Measurements from ENCODE around the gene C12orf43. TPM values are rescaled to one million over a fixed set of nuclear protein-coding genes. Genes with fewer than 3 reads are reported as not detected.

Gene C12orf43
- total RNA-seq, 2 donors from 2014 or later, result 12.3 to 12.7 TPM

- H3K4me1 ChIP-seq (ENCODE audit: control insufficient read depth in 1 of 2, low read depth in 2 of 2), result peaks cover 0 to 8% of the 10 kb centered on the region in 2 donors
- TF ChIP-seq CTCF (IDR thresholded peaks at IDR 0.05), result no peak
- H3K27ac ChIP-seq, result no peak overlapping the region
- no peak overlapping the region for H3K4me3 ChIP-seq
- H3K9me3 ChIP-seq, result no peaks in the 10 kb centered on the region
- H3K36me3 ChIP-seq, result no peaks in the 10 kb centered on the region
- H3K27me3 ChIP-seq (replicated peaks; ENCODE audit: insufficient read depth), result no peaks in the 10 kb centered on the region
- DNase-seq (ENCODE audit: low spot score) (no peak), ATAC-seq (ENCODE audit: insufficient number of reproducible peaks, low FRiP score, low read depth) (no peak)
Measured at GRCh38 chr12:121061831-121062230, 45.5 kb upstream of the C12orf43 start.

GRCh38 chr12:121060149-121061001 lies 44.1 kb upstream of the C12orf43 start:
- Histone ChIP-seq H3K9me3 (no peaks in the 10 kb centered on the region), H3K27ac (no peak overlapping the region), H3K36me3 (no peaks in the 10 kb centered on the region), H3K4me3 (peak overlapping the region; percentile 56), H3K27me3 (replicated peaks; ENCODE audit: insufficient read depth) (no peaks in the 10 kb centered on the region), H3K4me1 (ENCODE audit: control insufficient read depth in 1 of 2, low read depth in 2 of 2) (peaks cover 0 to 8% of the 10 kb centered on the region in 2 donors)
- DNase-seq (ENCODE audit: low spot score) (no peak), ATAC-seq (ENCODE audit: insufficient number of reproducible peaks, low FRiP score, low read depth) (no peak)
- peak; percentile 8 for TF ChIP-seq CTCF (IDR thresholded peaks at IDR 0.05)

- no peak for TF ChIP-seq CTCF (IDR thresholded peaks at IDR 0.05)
- DNase-seq (ENCODE audit: low spot score) (no peak), ATAC-seq (ENCODE audit: insufficient number of reproducible peaks, low FRiP score, low read depth) (no peak)
- no peaks in the 10 kb centered on the region for H3K36me3 ChIP-seq
- no peak overlapping the region for H3K27ac ChIP-seq
- no peaks in the 10 kb centered on the region for H3K27me3 ChIP-seq (replicated peaks; ENCODE audit: insufficient read depth)
- H3K9me3 ChIP-seq, result no peaks in the 10 kb centered on the region
- H3K4me3 ChIP-seq, result no peak overlapping the region
- peaks cover 0 to 8% of the 10 kb centered on the region in 2 donors for H3K4me1 ChIP-seq (ENCODE audit: control insufficient read depth in 1 of 2, low read depth in 2 of 2)
Measured at GRCh38 chr12:121059031-121059898, 43.0 kb upstream of the C12orf43 start.

- H3K9me3 ChIP-seq, result no peaks in the 10 kb centered on the region
- H3K4me3 ChIP-seq, result no peak overlapping the region
- no peak for TF ChIP-seq CTCF (IDR thresholded peaks at IDR 0.05)
- no peak for ATAC-seq (ENCODE audit: insufficient number of reproducible peaks, low FRiP score, low read depth)
- peaks cover 0 to 8% of the 10 kb centered on the region in 2 donors for H3K4me1 ChIP-seq (ENCODE audit: control insufficient read depth in 1 of 2, low read depth in 2 of 2)
- H3K27ac ChIP-seq, result no peak overlapping the region
- no peaks in the 10 kb centered on the region for H3K36me3 ChIP-seq
- no peak for DNase-seq (ENCODE audit: low spot score)
- no peaks in the 10 kb centered on the region for H3K27me3 ChIP-seq (replicated peaks; ENCODE audit: insufficient read depth)
Measured at GRCh38 chr12:121057794-121058193, 41.5 kb upstream of the C12orf43 start.

GRCh38 chr12:121053706-121054105 lies 37.4 kb upstream of the C12orf43 start:
- H3K4me3 ChIP-seq, result no peak overlapping the region
- H3K4me1 ChIP-seq (ENCODE audit: control insufficient read depth in 1 of 2, low read depth in 2 of 2), result no peaks in the 10 kb centered on the region
- no peaks in the 10 kb centered on the region for H3K27me3 ChIP-seq (replicated peaks; ENCODE audit: insufficient read depth)
- ATAC-seq (ENCODE audit: insufficient number of reproducible peaks, low FRiP score, low read depth) (no peak), DNase-seq (ENCODE audit: low spot score) (no peak)
- H3K36me3 ChIP-seq, result no peaks in the 10 kb centered on the region
- H3K9me3 ChIP-seq, result no peaks in the 10 kb centered on the region
- no peak for TF ChIP-seq CTCF (IDR thresholded peaks at IDR 0.05)
- H3K27ac ChIP-seq, result no peak overlapping the region

Data from thoracic aorta (tissue), 2 donors.